Measurements from ENCODE around the gene NHLRC4. TPM values are rescaled to one million over a fixed set of nuclear protein-coding genes. Genes with fewer than 3 reads are reported as not detected.

The NHLRC4 gene
- total and polyA plus RNA-seq, 2 of the 13 experiments (the other 11 are each of a cell fraction or from before 2014, with no cell fraction given) = 0.40 to 0.59 TPM

GRCh38 chr16:590188-590814, 23.5 kb downstream of the NHLRC4 start (continued):
- TF ChIP-seq PCBP2 (optimal IDR thresholded peaks at IDR 0.05; ENCODE audit: low read depth, low read length, poor library complexity, severe bottlenecking) (no peak), NKX3-1 (CRISPR knock-in tag; IDR thresholded peaks at IDR 0.05) (no peak), GPN1 (CRISPR knock-in tag; IDR thresholded peaks at IDR 0.05; ENCODE audit: borderline replicate concordance) (no peak; the same call in 1 of the 2 replicates), PRPF4 (IDR thresholded peaks at IDR 0.05; ENCODE audit: low read depth, low read length, poor library complexity, severe bottlenecking) (no peak), ATF2 (CRISPR knock-in tag; IDR thresholded peaks at IDR 0.05) (no peak), ZFP36L1 (CRISPR knock-in tag; IDR thresholded peaks at IDR 0.05) (no peak), ZNF414 (CRISPR knock-in tag; IDR thresholded peaks at IDR 0.05) (no peak), ZNF446 (CRISPR knock-in tag; IDR thresholded peaks at IDR 0.05) (peak; percentile 72; the same call in 1 of the 2 replicates), ZFP36L2 (CRISPR knock-in tag; IDR thresholded peaks at IDR 0.05) (no peak), ZFY (CRISPR knock-in tag; IDR thresholded peaks at IDR 0.05) (peak; percentile 66)
- TF ChIP-seq, protein P1, sequence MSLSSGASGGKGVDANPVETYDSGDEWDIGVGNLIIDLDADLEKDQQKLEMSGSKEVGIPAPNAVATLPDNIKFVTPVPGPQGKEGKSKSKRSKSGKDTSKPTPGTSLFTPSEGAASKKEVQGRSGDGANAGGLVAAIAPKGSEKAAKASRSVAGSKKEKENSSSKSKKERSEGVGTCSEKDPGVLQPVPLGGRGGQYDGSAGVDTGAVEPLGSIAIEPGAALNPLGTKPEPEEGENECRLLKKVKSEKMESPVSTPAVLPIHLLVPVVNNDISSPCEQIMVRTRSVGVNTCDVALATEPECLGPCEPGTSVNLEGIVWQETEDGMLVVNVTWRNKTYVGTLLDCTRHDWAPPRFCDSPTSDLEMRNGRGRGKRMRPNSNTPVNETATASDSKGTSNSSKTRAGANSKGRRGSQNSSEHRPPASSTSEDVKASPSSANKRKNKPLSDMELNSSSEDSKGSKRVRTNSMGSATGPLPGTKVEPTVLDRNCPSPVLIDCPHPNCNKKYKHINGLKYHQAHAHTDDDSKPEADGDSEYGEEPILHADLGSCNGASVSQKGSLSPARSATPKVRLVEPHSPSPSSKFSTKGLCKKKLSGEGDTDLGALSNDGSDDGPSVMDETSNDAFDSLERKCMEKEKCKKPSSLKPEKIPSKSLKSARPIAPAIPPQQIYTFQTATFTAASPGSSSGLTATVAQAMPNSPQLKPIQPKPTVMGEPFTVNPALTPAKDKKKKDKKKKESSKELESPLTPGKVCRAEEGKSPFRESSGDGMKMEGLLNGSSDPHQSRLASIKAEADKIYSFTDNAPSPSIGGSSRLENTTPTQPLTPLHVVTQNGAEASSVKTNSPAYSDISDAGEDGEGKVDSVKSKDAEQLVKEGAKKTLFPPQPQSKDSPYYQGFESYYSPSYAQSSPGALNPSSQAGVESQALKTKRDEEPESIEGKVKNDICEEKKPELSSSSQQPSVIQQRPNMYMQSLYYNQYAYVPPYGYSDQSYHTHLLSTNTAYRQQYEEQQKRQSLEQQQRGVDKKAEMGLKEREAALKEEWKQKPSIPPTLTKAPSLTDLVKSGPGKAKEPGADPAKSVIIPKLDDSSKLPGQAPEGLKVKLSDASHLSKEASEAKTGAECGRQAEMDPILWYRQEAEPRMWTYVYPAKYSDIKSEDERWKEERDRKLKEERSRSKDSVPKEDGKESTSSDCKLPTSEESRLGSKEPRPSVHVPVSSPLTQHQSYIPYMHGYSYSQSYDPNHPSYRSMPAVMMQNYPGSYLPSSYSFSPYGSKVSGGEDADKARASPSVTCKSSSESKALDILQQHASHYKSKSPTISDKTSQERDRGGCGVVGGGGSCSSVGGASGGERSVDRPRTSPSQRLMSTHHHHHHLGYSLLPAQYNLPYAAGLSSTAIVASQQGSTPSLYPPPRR (CRISPR knock-in tag; IDR thresholded peaks at IDR 0.05; ENCODE audit: borderline replicate concordance) = no peak
- TF ChIP-seq, protein P2, sequence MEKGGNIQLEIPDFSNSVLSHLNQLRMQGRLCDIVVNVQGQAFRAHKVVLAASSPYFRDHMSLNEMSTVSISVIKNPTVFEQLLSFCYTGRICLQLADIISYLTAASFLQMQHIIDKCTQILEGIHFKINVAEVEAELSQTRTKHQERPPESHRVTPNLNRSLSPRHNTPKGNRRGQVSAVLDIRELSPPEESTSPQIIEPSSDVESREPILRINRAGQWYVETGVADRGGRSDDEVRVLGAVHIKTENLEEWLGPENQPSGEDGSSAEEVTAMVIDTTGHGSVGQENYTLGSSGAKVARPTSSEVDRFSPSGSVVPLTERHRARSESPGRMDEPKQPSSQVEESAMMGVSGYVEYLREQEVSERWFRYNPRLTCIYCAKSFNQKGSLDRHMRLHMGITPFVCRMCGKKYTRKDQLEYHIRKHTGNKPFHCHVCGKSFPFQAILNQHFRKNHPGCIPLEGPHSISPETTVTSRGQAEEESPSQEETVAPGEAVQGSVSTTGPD (CRISPR knock-in tag; IDR thresholded peaks at IDR 0.05) = no peak
- TF ChIP-seq, protein P3, sequence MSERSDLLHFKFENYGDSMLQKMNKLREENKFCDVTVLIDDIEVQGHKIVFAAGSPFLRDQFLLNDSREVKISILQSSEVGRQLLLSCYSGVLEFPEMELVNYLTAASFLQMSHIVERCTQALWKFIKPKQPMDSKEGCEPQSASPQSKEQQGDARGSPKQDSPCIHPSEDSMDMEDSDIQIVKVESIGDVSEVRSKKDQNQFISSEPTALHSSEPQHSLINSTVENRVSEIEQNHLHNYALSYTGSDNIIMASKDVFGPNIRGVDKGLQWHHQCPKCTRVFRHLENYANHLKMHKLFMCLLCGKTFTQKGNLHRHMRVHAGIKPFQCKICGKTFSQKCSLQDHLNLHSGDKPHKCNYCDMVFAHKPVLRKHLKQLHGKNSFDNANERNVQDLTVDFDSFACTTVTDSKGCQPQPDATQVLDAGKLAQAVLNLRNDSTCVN (CRISPR knock-in tag; IDR thresholded peaks at IDR 0.05; ENCODE audit: borderline replicate concordance) = no peak
